ENCODE measurements around the gene PLCB3.

DNA sequence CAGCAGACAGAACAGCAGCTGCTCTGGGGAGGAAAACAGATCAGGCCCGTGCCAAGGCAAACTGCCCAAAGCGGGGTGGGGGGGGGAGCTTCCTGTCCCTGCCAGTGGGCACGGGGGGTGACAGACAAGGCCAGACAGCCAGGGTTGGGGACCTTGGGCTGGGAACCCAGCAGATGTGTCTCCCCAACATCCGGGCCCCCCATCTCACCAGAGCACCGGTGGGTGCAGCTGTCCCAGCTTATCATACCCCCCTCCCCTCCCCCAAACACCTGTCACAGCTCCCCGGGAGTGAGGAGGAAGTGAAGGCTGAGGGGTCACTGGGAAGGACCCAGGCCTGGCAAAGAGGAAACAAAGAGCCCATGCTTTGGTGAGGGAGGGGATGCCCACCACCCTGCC is 5.9 kb upstream of the PLCB3 start:
- TF ChIP-seq, protein P1, sequence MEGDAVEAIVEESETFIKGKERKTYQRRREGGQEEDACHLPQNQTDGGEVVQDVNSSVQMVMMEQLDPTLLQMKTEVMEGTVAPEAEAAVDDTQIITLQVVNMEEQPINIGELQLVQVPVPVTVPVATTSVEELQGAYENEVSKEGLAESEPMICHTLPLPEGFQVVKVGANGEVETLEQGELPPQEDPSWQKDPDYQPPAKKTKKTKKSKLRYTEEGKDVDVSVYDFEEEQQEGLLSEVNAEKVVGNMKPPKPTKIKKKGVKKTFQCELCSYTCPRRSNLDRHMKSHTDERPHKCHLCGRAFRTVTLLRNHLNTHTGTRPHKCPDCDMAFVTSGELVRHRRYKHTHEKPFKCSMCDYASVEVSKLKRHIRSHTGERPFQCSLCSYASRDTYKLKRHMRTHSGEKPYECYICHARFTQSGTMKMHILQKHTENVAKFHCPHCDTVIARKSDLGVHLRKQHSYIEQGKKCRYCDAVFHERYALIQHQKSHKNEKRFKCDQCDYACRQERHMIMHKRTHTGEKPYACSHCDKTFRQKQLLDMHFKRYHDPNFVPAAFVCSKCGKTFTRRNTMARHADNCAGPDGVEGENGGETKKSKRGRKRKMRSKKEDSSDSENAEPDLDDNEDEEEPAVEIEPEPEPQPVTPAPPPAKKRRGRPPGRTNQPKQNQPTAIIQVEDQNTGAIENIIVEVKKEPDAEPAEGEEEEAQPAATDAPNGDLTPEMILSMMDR (IDR thresholded peaks at IDR 0.05; ENCODE audit: insufficient read depth, low read length): no peak
- peak; percentile 43; the same call in 1 of the 2 replicates for TF ChIP-seq POLR2AphosphoS5 (IDR thresholded peaks at IDR 0.05; ENCODE audit: low read depth)
- TF ChIP-seq, protein P2, sequence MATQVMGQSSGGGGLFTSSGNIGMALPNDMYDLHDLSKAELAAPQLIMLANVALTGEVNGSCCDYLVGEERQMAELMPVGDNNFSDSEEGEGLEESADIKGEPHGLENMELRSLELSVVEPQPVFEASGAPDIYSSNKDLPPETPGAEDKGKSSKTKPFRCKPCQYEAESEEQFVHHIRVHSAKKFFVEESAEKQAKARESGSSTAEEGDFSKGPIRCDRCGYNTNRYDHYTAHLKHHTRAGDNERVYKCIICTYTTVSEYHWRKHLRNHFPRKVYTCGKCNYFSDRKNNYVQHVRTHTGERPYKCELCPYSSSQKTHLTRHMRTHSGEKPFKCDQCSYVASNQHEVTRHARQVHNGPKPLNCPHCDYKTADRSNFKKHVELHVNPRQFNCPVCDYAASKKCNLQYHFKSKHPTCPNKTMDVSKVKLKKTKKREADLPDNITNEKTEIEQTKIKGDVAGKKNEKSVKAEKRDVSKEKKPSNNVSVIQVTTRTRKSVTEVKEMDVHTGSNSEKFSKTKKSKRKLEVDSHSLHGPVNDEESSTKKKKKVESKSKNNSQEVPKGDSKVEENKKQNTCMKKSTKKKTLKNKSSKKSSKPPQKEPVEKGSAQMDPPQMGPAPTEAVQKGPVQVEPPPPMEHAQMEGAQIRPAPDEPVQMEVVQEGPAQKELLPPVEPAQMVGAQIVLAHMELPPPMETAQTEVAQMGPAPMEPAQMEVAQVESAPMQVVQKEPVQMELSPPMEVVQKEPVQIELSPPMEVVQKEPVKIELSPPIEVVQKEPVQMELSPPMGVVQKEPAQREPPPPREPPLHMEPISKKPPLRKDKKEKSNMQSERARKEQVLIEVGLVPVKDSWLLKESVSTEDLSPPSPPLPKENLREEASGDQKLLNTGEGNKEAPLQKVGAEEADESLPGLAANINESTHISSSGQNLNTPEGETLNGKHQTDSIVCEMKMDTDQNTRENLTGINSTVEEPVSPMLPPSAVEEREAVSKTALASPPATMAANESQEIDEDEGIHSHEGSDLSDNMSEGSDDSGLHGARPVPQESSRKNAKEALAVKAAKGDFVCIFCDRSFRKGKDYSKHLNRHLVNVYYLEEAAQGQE (IDR thresholded peaks at IDR 0.05; ENCODE audit: insufficient replicate concordance, low read depth): no peak
- no peak for TF ChIP-seq GABPA (IDR thresholded peaks at IDR 0.05; ENCODE audit: low read depth)
- TF ChIP-seq SPI1 (IDR thresholded peaks at IDR 0.05; ENCODE audit: borderline replicate concordance, low read depth): peak; percentile 61; the same call in 1 of the 2 replicates

Data from HL-60 (cell line).